ENCODE results near the gene FARSB.
A peak's percentile ranks its signal among the peaks of the same experiment; 100 is the strongest.
"Not testable (repeated sequence)": the region's sequence is repeated elsewhere in the genome, so short reads cannot be mapped to it uniquely, and the experiment has no call there.

Gene FARSB

DNA sequence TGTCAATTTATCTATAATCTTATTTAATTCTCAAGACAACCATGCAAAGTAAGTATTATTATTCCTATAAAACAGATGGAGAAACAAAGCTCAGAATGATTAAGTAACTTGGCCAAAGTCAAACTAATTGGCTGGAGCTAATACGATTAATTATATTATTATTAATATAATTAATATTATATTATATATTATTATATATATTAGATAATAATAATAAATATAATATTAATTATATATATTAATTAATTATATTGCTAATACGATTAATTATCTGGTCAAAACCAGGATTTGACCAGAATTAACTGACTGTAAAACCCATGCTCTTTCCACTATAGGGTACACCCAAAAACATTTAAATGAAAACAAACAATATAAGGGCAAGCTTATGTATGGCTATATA lies 52.4 kb downstream of the FARSB start:
- no peak for DNase-seq

DNA sequence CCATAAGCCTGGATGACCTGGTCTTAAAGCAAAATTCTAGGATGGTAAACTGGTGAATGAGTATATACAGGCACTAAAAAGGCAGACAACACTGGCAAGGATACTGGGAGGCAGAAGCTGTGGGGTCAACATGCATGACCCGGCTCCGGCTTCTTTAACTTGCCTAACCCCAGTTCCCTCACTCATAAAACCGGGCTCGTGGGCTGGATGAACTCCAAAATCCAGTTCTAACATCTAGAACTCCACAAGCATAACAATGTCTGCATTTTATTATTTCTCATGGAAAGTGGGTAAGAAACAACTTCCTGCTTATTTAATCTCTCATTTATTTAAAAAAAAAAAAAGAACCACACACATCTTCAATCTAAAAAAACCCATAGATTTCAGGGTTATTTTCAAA lies 57.3 kb downstream of the FARSB start:
- DNase-seq: no peak

DNA sequence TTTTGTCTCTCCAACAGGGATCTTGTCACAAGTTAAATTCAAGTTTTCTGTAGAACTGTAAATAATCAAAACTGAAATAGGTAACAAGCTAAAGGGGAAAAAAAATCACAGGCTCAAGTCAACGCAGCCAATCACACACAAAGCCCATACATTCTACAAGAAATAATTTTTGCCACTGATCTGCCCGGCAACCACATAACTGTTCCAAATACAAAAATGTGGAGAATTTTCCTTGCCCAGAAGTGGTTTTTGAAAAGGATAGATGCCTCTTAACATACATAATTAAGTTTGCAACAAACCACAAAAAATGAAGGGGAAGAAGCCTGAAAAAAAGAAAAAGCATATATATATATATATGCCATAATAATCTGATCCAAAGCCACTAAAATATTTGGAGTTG lies 60.3 kb downstream of the FARSB start:
- peak; percentile 19 for DNase-seq

DNA sequence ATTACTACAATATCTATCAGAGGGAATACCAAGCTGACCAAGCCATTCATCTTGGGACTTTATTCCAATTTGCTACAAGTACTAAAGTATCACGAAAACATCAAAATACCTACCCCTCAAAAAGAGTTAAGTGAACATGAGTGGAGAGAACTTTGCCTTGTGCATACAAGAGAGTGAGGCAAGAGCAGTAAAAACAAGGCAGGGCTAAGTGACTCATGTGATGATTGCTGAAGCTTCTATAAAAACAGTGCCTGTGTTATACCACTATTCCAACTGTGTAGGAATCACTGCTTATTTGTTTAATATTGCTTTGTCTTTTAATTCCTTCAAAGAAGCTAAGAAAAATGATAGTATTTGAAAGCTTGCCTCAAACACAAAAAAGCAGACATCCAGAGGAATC lies 61.2 kb downstream of the FARSB start:
- DNase-seq: peak; percentile 41

DNA sequence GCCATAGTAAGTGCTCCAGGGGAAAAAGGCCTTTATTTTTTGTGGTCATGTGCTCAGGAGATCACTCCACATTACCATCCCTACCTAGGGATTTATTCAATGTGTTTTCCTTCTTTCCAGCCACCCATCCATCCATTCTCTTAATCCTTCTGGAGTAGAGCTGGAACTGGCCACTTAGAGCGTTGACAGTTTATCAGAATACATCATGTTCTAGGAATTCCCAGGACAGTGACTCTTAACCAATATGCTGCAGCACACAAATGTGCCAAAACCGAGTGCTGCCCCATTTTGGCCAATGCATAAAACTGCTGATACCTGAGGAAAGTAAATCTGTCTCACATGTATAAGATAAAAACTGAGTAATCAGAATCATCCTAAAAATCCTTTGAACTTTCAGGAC lies 63.7 kb downstream of the FARSB start:
- DNase-seq: peak; percentile 18

DNA sequence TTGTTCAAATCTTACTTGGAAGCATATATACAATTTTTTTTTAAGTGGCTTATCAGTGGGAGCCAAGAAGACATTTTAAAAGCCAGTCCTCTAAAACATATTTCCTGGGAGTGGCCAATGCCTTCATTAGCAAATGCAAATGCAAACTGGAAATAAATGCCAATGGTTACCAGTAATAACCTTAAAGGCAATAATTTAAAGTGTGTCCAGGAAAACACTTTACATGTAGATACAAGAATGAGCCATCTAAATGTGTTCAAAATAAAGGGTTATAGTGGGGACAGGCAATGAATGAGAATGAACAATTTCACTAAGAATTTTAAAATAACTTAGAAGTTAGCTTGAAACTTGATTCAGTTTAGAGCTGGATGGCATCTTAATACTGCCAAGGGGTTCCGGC lies 64.2 kb downstream of the FARSB start:
- DNase-seq: no peak

DNA sequence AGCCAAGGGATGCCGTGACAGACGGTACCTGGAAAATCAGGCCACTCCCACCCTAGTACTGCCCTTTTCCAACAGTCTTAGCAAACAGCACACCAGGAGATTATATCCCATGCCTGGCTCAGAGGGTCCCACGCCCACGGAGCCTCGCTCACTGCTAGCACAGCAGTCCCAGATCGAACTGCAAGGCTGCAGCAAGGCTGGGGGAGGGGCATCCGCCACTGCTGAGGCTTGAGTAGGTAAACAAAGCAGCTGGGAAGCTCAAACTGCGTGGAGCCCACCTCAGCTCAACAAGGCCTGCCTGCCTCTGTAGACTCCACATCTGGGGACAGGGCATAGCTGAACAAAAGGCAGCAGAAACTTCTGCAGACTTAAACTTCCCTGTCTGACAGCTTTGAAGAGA lies 71.3 kb downstream of the FARSB start:
- not testable (repeated sequence) for DNase-seq

DNA sequence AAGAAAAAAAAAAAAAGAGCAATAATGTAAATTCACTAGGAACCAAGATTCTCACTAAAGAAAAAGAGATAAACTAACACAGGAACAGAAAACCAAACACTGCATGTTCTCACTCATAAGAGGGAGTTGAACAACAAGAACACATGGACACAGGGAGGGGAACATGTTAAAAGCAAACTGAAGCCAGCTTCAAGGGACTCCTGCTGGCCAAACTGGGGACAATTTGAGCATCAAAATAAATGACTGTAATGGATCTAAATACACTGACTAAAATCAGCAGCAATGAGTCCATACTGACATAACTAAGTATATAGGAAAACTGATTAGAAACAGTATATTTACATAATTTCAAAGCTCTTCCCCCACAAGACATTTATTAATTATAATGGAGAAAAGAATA lies 73.0 kb downstream of the FARSB start:
- DNase-seq: no peak

DNA sequence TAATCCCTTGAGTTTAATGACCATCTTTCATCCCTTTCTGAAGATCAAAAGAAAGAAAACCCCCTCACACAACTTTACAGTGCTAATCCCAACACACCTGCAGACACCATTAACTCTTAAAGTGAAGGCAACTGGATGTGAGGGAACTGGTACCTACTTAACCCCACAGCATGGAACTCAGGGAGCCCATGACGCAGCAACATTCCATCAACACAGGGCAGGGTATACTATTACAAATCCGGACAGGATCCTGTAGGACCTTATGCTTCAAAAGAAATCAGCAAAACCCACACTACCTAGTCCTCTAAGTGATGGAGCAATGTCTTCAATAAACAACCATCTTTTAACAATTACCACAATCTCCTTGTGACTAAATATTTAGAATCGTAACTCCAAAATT lies 78.6 kb downstream of the FARSB start:
- no peak for DNase-seq

DNA sequence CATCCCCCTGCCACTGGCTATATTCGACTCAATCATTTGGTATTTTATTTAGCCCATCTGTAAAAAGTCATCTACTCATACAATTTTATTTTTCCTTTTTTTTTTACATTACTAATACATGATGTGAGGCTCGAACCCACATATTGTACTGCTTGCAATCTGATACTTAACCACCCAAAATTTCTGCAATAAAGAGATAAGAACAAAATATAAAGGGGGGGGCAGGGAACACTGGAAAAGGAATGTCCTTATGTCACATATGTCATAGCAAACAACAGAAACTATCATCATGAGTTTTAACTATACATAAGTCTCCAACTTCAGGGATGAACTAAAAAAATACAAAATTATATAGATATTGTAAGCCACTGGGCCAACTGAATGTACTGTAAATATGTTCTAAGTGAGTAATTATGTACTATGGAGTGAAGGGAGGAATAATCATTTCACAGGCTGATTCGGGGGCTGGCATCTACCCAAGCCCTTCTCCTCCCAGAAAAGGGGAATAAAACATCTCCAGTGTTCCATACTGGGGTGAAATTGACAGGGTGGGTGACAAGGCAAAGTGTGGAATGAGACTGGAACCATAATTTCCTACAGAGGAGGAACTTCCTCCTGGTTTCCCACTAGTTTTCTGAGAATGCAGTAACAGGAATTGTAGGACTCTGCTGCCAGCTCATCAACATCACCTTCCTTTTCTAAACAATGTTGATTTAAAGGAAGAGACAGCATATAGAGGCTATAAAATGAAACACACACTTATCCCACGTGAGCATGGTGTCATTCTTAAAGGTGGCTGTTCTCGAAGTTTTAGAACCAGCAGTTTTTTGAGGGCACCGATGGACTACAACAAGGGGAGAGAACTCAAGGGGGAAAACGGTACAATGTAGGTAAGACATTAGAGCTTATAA lies 79.5 kb downstream of the FARSB start:
- DNase-seq: peak; percentile 9

DNA sequence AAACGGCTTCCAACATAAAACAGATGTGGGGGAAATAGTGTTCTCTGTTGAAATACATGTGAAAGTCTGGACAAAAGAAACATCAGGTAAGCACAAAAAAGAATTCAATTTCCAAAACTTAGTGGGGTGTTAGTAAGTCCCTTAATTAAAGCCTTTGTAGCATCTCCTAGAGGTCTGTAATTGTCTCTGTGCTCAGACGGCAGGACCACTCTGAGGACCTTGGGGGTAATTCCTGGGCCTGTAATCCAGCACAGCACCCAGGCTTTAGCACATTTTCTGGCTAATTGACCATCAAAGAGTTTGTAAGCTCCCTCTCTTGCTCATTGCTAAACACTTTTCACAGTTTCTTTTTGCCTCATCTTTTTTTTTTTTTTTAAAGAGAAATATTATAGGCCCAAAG lies 80.3 kb downstream of the FARSB start:
- no peak for DNase-seq

DNA sequence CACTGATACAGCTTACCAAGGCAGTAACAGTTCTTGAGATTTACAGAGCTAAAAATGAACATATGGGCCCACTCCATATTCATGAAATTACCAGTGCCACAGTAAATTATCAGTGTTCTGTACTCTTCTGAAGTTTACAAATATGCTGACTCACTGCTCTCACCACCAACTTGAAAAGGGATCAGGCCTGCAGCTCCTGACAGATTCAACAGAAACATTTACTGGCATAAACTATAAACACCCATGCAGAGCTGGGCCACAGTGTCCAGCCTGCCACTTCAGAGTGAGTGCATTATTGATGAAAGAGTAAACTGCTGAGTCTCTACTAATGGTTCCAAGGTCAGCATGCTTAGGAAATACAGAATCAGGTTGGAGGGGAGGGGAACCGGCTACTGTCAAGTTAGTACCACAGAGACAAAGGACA lies 83.1 kb downstream of the FARSB start:
- DNase-seq: peak; percentile 41

DNA sequence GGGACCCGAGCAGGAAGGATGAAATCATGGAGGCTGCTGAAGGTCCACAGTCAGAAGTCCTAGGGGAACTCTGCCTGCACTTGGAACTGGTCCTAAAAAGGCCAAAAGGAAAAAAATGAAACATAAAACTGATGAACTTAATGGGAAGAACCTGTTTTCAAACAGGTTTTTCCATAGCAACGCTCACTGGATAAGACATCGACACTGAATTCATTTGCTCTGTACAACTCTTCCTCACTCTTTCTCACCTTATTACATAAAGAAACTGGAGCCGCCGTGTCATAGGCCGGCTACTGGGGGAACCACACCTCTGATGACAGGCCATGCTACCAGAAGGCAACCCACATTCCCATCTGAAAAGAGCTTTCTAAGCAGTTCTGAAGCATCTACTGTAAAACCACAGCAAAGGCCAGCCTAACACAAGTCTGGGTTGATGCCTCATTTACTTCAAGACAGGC lies 83.6 kb downstream of the FARSB start:
- no peak for DNase-seq

DNA sequence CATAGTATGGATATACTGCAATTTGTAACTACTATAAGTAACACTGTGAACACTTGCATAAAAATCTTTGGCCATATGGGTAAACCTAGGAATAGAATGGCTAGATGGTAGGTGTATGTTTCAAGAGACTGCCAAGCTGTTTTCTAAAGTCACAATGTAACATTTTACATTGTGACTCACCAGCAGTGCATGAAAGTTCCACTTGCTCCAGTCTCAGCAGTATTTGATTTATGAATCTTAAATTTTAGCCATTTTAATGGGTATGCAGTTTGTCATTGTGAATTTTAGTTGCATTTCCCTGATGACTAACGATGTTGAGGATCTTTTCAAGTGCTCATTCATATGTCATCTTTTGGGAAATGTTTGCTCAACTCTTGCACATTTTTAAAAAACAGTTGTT lies 86.1 kb downstream of the FARSB start:
- peak; percentile 57 for DNase-seq

DNA sequence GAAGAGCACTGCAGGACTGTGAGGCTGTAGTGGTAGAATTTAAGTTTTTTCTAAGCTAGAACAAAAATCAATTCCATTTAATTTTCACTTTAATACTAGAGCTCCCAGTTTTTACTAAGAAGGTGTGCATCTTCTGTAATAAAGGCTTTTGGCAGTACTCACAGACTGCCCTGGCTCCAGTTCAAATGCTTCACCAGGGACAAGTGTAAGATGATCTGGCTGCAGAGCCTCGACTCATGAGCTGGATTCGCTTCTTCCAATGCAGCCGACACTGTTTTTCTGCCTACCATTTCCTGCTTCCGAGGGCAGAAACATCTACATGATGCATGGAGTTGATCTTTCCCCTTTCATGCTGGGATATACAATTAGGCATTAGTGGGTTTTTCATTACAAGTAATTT lies 87.0 kb downstream of the FARSB start:
- DNase-seq: peak; percentile 62

DNA sequence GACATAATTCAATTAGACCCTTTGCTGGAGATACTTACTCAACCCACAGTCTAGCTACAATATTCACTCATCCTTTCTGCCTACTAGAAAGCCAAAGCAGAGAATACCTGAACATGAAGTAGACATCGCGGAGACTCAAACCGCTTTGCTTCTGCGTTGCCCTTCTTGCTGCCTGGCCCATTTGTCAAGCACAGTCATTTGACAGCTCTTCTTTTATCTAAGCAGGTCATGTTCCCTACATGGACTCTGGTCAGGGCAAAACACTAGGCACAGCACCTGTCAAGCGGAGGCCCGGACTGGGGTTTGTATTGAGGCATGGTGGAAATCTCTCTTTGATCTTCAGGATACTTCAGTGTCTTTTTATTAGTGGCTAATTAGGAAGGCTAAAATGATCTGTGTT lies 89.7 kb downstream of the FARSB start:
- DNase-seq: no peak

DNA sequence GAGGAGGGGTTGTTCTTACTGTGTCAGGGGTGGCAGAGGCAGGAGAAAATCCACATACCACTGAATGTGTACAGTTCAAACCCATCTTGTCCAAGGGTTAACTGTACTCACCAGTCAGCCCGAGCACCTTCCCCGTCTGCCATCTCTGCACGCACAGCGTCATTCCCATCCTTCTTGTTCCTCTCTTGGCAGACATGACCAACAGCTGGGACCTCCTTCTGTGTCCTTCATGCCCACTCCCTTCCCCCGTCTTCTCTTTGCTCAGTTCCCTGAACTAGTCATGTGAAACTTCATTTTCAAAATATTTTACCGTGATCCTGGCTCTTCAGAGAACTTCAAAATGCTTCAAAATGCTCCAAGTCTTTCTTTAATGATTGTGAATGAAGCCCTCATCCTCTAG lies 92.0 kb downstream of the FARSB start:
- no peak for DNase-seq

DNA sequence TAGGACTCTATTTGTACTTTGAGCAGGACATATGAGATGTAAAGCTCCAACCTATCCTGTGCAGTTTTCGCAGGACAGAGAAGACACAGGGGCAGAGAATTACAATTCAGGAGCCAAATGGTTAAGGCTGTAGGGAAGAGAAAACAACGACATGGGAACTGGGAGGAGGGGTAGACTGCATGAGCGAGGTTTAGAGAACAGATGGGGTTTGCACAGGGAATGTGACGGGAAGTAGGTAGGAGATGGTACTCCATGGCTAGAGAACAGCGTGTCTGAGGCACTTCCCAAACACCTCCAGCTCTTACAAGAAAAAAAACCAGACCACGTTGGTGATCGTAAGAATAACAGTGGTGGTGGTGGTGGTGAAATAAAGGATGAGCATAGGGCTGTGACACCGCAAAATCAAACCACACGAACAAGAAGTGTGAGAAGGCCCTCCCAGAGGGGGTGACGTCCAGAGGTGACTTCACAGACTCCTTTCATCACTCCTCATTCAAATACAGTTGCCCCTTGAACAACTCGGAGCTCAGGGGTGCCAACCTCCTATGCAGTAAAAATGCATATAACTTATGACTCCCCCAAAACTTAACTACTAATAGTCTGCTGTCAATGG lies 92.7 kb downstream of the FARSB start:
- DNase-seq: no peak

DNA sequence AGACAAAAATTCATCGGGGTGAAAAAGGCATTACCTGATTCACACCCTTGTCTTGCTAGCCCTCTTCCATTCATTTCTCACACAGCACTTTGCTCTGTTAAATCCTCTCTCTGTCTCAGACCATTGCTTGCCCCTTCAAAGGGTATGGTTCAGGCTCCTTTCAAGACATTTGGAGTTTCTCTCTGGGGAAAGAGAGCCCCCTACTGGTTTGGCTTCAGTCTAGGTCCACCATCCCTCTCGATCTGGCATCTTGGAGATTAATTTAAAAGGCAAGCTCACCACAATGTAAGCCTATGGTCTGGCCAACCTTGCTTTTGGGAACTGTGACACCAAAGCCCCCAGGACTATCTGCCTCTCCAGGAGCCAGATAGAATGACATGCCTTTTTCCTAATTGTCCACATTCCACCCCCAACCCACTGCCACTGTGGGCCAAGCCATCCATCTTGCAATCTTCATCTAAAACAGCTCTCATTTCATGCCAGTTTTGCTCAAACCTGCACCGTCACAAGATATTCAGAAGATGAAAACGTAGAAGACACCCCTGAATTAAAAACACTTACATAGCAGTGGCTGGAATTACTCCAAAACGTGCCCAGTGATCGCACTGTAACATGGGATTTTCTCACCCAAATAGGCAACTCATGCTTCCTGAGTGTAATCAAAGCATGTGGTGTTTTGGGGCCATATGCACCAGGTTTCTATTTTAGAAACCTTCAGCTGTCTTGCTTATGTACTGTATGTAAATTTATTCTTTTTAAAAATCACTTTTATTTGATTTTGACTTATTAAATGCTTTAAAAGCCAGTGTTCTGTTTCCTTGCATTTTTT lies 93.9 kb downstream of the FARSB start:
- peak; percentile 43 for DNase-seq

DNA sequence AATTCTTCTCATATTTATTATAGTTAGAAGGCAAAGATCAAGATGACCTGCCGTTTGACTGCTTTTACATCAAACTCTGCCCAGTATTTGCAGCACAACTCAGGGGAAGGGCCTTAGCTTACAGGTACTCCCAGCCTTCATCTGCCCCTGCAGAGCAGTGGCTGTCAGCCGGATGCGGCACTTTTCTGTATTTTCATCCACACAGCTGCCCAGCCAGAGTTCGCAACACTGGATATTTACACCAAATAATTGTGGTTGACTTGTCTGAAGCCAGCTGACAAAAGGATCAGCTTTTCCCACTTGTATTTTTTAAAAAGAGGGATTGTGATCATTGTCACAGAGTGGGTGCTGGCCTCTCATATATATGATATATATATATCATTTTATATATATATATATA lies 94.7 kb downstream of the FARSB start:
- DNase-seq: no peak

DNA sequence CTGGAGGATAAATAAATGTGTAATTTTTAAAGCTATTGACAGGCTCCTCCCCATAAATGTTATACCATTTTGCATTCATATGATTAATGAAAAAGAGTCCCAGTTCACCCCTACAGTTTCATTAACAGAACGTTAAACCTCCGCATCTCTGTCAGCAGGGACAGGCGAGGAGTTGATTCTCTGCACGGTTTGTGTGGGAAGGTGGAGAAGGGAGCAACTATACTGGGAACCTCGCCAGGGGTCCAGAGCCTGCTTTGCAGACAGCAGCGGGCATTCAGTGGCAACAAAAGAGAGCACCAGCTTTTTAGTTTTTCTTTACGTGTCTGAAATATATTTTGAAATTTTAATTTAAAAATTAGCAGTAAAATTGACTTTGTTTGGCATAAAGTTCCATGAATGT lies 101.4 kb downstream of the FARSB start:
- no peak for DNase-seq

DNA sequence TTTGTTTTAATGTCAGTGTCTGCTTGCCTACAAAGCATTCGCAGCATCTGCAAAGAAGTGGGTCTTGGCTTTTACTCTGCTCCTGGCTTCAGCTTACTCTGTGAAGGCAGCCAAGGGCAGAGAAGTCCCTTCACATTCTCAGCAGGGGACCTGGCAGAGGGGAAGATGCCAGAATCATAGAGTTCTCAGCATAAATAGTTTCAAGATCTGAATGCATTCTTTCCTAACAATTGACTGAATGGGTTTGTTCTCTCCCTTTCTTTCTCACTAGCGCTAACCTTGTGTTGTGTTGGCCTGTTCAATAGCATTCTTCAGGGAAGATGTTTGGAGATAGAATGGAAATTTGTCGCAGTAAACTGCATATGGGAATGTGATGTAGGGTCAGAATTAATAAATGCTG lies 106.9 kb downstream of the FARSB start:
- DNase-seq: no peak

DNA sequence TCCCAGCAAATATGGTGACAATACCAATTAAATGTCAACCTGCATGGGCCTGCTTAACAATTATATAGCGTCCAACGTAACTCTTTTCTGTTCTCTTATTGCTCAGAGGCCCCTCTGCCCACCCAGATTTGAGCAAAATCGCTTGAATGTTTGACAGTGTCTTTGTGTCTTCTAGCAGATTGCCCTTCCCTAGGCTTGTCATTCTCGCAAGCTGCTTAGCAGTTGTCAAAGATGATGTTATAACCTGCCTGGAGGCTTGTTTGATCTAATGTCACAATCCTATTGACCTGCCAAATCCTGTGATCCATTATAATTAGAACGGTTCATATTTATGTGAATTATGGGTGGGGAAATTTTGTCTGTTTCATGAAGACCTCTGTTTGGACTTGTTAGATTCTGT lies 108.8 kb downstream of the FARSB start:
- no peak for DNase-seq

Measured in fibroblast of skin of right biceps (primary cell).